GM12865 (cell line): ENCODE measurements around the gene IDH3B.
"Not testable (repeated sequence)": the region's sequence is repeated elsewhere in the genome, so short reads cannot be mapped to it uniquely, and the experiment has no call there.

Experiments used
- DNase-seq: peaks from one replicate; pipeline ENCODE4 v3.0.0; 2010; ENCODE audit warnings: low read depth
- H3K4me3 ChIP-seq: 2 replicates; pipeline ENCODE4 v1.5.1; 2011; ENCODE audit warnings: mild to moderate bottlenecking, low read depth, low read length, control low read depth
- CTCF ChIP-seq: IDR thresholded peaks from 2 replicates; pipeline ENCODE4 v1.5.1; 2011; ENCODE audit warnings: low read length, control low read depth, low read depth, inconsistent platforms; ENCODE audit not compliant: insufficient read depth; ENCODE audit errors: missing control alignments

IDH3B gene

DNA sequence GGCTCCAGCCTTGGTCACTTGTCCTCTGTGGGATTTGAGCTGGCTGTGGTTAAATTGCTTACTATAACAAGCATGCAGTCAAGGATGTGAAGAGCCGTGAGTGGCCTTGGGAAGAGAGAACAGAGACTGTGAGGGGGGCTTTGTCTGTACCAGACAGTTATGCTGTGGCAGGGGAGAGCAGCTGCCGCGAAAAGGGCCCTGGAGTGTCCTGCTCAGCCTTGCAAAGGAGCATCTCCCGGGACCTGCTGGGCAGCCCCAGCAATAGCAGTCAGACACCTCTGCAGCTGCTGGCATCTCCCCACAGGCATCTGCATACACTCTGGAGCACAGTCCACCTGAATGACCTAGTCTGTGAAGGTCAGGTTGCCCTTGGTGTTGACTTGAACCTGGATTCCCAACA is 34.9 kb upstream of the IDH3B start:
- no peak for DNase-seq
- no peak for TF ChIP-seq CTCF

DNA sequence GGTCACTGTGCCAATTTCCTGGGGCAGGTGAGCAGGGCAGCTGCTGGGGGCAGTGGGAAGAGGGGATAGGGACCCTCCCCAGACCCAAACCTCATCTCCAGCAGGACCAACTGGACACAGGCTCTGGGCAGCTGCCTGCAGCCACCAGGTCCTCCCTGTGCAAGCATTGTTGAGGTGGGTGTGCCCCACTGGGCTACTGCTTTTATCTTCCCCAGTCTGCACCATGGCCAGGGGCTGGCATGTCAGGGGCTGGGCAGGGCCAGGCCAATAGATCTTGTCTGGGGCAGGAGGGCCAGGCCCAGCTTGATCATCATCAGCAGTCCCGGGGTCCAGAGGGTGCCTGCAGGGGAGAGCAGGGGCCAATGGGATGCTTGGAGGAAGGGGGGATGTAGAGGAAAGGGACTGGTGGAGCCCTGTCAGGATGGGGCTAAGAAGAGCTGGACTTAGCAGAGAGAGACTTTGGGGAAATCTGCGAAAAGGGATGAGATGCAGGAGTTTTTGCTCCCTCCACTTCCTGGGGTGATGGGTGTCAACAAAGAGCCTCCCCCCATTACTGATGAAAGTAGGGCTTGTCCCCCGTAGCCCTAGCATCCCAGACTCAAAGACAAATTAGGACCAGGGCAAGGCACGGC is 34.3 kb upstream of the IDH3B start:
- DNase-seq: no peak
- H3K4me3 ChIP-seq: no peak overlapping the region
- no peak for TF ChIP-seq CTCF

More for the DNA sequence above, 34.9 kb upstream of the IDH3B start:
- H3K4me3 ChIP-seq: no peak overlapping the region

- H3K4me3 ChIP-seq: no peak overlapping the region
- no peak for DNase-seq
- no peak for TF ChIP-seq CTCF
Observed at GRCh38 chr20:2697768-2698167, 33.8 kb upstream of the IDH3B start.

- DNase-seq: no peak
- TF ChIP-seq CTCF: no peak
- H3K4me3 ChIP-seq: no peak overlapping the region
Observed at GRCh38 chr20:2696646-2697045, 32.6 kb upstream of the IDH3B start.

GRCh38 chr20:2695984-2696525 is 32.0 kb upstream of the IDH3B start:
- not testable (repeated sequence) for DNase-seq

GRCh38 chr20:2695206-2695983 is 31.4 kb upstream of the IDH3B start:
- no peak for DNase-seq
- no peak for TF ChIP-seq CTCF
- H3K4me3 ChIP-seq: no peak overlapping the region

More at GRCh38 chr20:2695984-2696525, 32.0 kb upstream of the IDH3B start:
- not testable (repeated sequence) for H3K4me3 ChIP-seq

GRCh38 chr20:2694519-2694918 is 30.5 kb upstream of the IDH3B start:
- DNase-seq: no peak
- TF ChIP-seq CTCF: no peak
- no peak overlapping the region for H3K4me3 ChIP-seq
